Dedifferentiated amniotic fluid mesenchymal stem cell (primary cell): ENCODE data around the gene PTPRJ.
A peak's percentile ranks its signal among the peaks of the same experiment; 100 is the strongest.

Source experiments
- DNase-seq: peaks from one replicate; pipeline ENCODE4 v3.0.0-alpha.2; 2016; ENCODE audit errors: extremely low spot score

Gene PTPRJ

GRCh38 chr11:47967577-47968525, 12.5 kb upstream of the PTPRJ start:
- DNase-seq: no peak

GRCh38 chr11:47969401-47969800, 11.0 kb upstream of the PTPRJ start:
- no peak for DNase-seq

GRCh38 chr11:47971501-47971900, 8.9 kb upstream of the PTPRJ start:
- DNase-seq: no peak

GRCh38 chr11:47973173-47973572, 7.2 kb upstream of the PTPRJ start:
- DNase-seq: no peak

- no peak for DNase-seq
These were observed 3.4 kb upstream of the PTPRJ start for GRCh38 chr11:47976931-47977330.

GRCh38 chr11:47977623-47978022, 2.7 kb upstream of the PTPRJ start:
- no peak for DNase-seq

- no peak for DNase-seq
These were observed 826 bp upstream of the PTPRJ start for GRCh38 chr11:47979378-47980087.

GRCh38 chr11:47980907-47981621, 705 bp downstream of the PTPRJ start:
- DNase-seq: peak; percentile 44

- no peak for DNase-seq
These were observed 1.5 kb downstream of the PTPRJ start for GRCh38 chr11:47981667-47982404.

GRCh38 chr11:47982616-47983015, 2.3 kb downstream of the PTPRJ start:
- no peak for DNase-seq

GRCh38 chr11:47983464-47984397, 3.4 kb downstream of the PTPRJ start:
- DNase-seq: peak; percentile 22

GRCh38 chr11:47986219-47986618, 5.9 kb downstream of the PTPRJ start:
- DNase-seq: no peak

- no peak for DNase-seq
These were observed 6.4 kb downstream of the PTPRJ start for GRCh38 chr11:47986742-47987141.

- DNase-seq: no peak
These were observed 7.0 kb downstream of the PTPRJ start for GRCh38 chr11:47987310-47987709.

GRCh38 chr11:47987781-47988180, 7.4 kb downstream of the PTPRJ start:
- DNase-seq: no peak

- DNase-seq: no peak
These were observed 9.4 kb downstream of the PTPRJ start for GRCh38 chr11:47989779-47990178.

GRCh38 chr11:47991266-47991830, 11.0 kb downstream of the PTPRJ start:
- no peak for DNase-seq

- no peak for DNase-seq
These were observed 11.5 kb downstream of the PTPRJ start for GRCh38 chr11:47991894-47992293.

- DNase-seq: no peak
These were observed 12.8 kb downstream of the PTPRJ start for GRCh38 chr11:47992959-47993820.
